GM18508 (cell line): Measurements from ENCODE around the gene EGFLAM.

Experiments used
- ATAC-seq: cut with Tn5 transposase; IDR thresholded peaks from one replicate; pipeline ENCODE4 v1.9.1; 2021; ENCODE audit warnings: moderate number of reproducible peaks; ENCODE audit not compliant: insufficient read depth, unreplicated experiment

The EGFLAM gene

GRCh38 chr5:38263983-38264382, 5.6 kb downstream of the EGFLAM start:
- no peak for ATAC-seq

- ATAC-seq = peak; percentile 55
Observed at GRCh38 chr5:38265546-38266179, 7.3 kb downstream of the EGFLAM start.

GRCh38 chr5:38267372-38267771, 9.0 kb downstream of the EGFLAM start:
- ATAC-seq = no peak

- no peak for ATAC-seq
Observed at GRCh38 chr5:38273626-38274025, 15.3 kb downstream of the EGFLAM start.

- ATAC-seq = no peak
Observed at GRCh38 chr5:38274370-38274769, 16.0 kb downstream of the EGFLAM start.

GRCh38 chr5:38284384-38284783, 26.0 kb downstream of the EGFLAM start:
- no peak for ATAC-seq

- no peak for ATAC-seq
Observed at GRCh38 chr5:38285226-38285625, 26.9 kb downstream of the EGFLAM start.

- no peak for ATAC-seq
Observed at GRCh38 chr5:38286002-38286401, 27.6 kb downstream of the EGFLAM start.

- ATAC-seq = no peak
Observed at GRCh38 chr5:38287124-38287523, 28.8 kb downstream of the EGFLAM start.

- no peak for ATAC-seq
Observed at GRCh38 chr5:38289457-38289856, 31.1 kb downstream of the EGFLAM start.

GRCh38 chr5:38290028-38290653, 31.8 kb downstream of the EGFLAM start:
- ATAC-seq = no peak

- no peak for ATAC-seq
Observed at GRCh38 chr5:38291355-38291754, 33.0 kb downstream of the EGFLAM start.

GRCh38 chr5:38292228-38292627, 33.9 kb downstream of the EGFLAM start:
- ATAC-seq = no peak

GRCh38 chr5:38295751-38296150, 37.4 kb downstream of the EGFLAM start:
- no peak for ATAC-seq

- no peak for ATAC-seq
Observed at GRCh38 chr5:38297830-38298608, 39.7 kb downstream of the EGFLAM start.

GRCh38 chr5:38299585-38299984, 41.2 kb downstream of the EGFLAM start:
- ATAC-seq = no peak

GRCh38 chr5:38305148-38305547, 46.8 kb downstream of the EGFLAM start:
- ATAC-seq = no peak

GRCh38 chr5:38307845-38308244, 49.5 kb downstream of the EGFLAM start:
- ATAC-seq = no peak

- no peak for ATAC-seq
Observed at GRCh38 chr5:38316544-38317224, 58.3 kb downstream of the EGFLAM start.

GRCh38 chr5:38317868-38318267, 59.5 kb downstream of the EGFLAM start:
- no peak for ATAC-seq

- no peak for ATAC-seq
Observed at GRCh38 chr5:38319491-38319890, 61.1 kb downstream of the EGFLAM start.
